ENCODE results near the gene THNSL1.

GRCh38 chr10:24966962-24967481 is 49.4 kb upstream of the THNSL1 start:
- no peak for TF ChIP-seq CTCF (IDR thresholded peaks at IDR 0.05)
- TF ChIP-seq MEF2A (IDR thresholded peaks at IDR 0.05; ENCODE audit: borderline replicate concordance, low read depth), result no peak
- TF ChIP-seq SIN3A (IDR thresholded peaks at IDR 0.05; ENCODE audit: borderline replicate concordance, low read depth, low read length), result no peak
- TF ChIP-seq, protein P1, sequence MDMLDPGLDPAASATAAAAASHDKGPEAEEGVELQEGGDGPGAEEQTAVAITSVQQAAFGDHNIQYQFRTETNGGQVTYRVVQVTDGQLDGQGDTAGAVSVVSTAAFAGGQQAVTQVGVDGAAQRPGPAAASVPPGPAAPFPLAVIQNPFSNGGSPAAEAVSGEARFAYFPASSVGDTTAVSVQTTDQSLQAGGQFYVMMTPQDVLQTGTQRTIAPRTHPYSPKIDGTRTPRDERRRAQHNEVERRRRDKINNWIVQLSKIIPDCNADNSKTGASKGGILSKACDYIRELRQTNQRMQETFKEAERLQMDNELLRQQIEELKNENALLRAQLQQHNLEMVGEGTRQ (IDR thresholded peaks at IDR 0.05; ENCODE audit: borderline replicate concordance, low read depth, low read length), result no peak
- no peak for TF ChIP-seq GABPA (IDR thresholded peaks at IDR 0.05; ENCODE audit: low read depth)
- TF ChIP-seq FOXJ3 (CRISPR knock-in tag; IDR thresholded peaks at IDR 0.05), result no peak

Data from SK-N-SH (cell line).